HEK293T (cell line): ENCODE data around the gene ZFYVE19.

Source experiments
- CTCF ChIA-PET: fragments of 350-600 bp; formaldehyde crosslinking; extraction: SDS; loops from one replicate; lab custom pipeline; 2021; ENCODE audit warnings: antibody characterized with exemption, inconsistent platforms; lab: Yijun Ruan, JAX
- POLR2A ChIA-PET: fragments of 350-600 bp; formaldehyde crosslinking; extraction: SDS; loops from one replicate; lab custom pipeline; 2020; ENCODE audit warnings: antibody characterized with exemption, inconsistent platforms; lab: Yijun Ruan, JAX
- DNase-seq: peaks from one replicate; pipeline ENCODE4 v3.0.0; 2012; ENCODE audit warnings: mixed read lengths; ENCODE audit errors: extremely low spot score
- ARNT ChIP-seq: fragments of 450-650 bp; IDR thresholded peaks from 2 replicates; pipeline ENCODE4 v1.6.1; 2017; ENCODE audit warnings: mild to moderate bottlenecking
- BHLHE40 ChIP-seq: fragments of 450-650 bp; IDR thresholded peaks from 2 replicates; pipeline ENCODE4 v1.6.1; 2016; ENCODE audit warnings: mild to moderate bottlenecking, moderate library complexity, borderline replicate concordance
- CTBP1 ChIP-seq: fragments of 450-650 bp; IDR thresholded peaks from 2 replicates; pipeline ENCODE4 v1.6.1; 2016; ENCODE audit warnings: borderline replicate concordance
- ELF4 ChIP-seq: fragments of 450-650 bp; IDR thresholded peaks from 2 replicates; pipeline ENCODE4 v1.6.1; 2017; ENCODE audit warnings: antibody characterized with exemption
- FOXA1 ChIP-seq: fragments of 450-650 bp; IDR thresholded peaks from 2 replicates; pipeline ENCODE4 v1.6.1; 2016; ENCODE audit warnings: mild to moderate bottlenecking
- FOXK2 ChIP-seq: fragments of 450-650 bp; IDR thresholded peaks from 2 replicates; pipeline ENCODE4 v1.6.1; 2016; ENCODE audit warnings: mild to moderate bottlenecking
- FOXM1 ChIP-seq: fragments of 450-650 bp; IDR thresholded peaks from 2 replicates; pipeline ENCODE4 v1.6.1; 2017; ENCODE audit warnings: mild to moderate bottlenecking, borderline replicate concordance
- HDGF ChIP-seq: fragments of 450-650 bp; IDR thresholded peaks from 2 replicates; pipeline ENCODE4 v1.6.1; 2017; ENCODE audit warnings: antibody characterized with exemption, borderline replicate concordance
- L3MBTL2 ChIP-seq: fragments of 450-650 bp; conservative IDR thresholded peaks from 2 replicates; pipeline ENCODE4 v1.6.1; 2016; ENCODE audit warnings: mild to moderate bottlenecking
- LEF1 ChIP-seq: fragments of 450-650 bp; IDR thresholded peaks from 2 replicates; pipeline ENCODE4 v1.6.1; 2017; ENCODE audit warnings: mild to moderate bottlenecking, borderline replicate concordance
- NFRKB ChIP-seq: fragments of 450-650 bp; IDR thresholded peaks from 2 replicates; pipeline ENCODE4 v1.6.1; 2016; ENCODE audit warnings: mild to moderate bottlenecking, moderate library complexity
- PKNOX1 ChIP-seq: fragments of 450-650 bp; IDR thresholded peaks from 2 replicates; pipeline ENCODE4 v1.6.1; 2016
- SP1 ChIP-seq: fragments of 450-650 bp; IDR thresholded peaks from 2 replicates; pipeline ENCODE4 v1.6.1; 2017
- SUZ12 ChIP-seq: fragments of 450-650 bp; IDR thresholded peaks from 2 replicates; pipeline ENCODE4 v1.6.1; 2016; ENCODE audit warnings: mild to moderate bottlenecking
- TARDBP ChIP-seq: fragments of 450-650 bp; IDR thresholded peaks from 2 replicates; pipeline ENCODE4 v1.6.1; 2016
- ZNF384 ChIP-seq: fragments of 450-650 bp; IDR thresholded peaks from 2 replicates; pipeline ENCODE4 v1.6.1; 2016

ZFYVE19 gene

GRCh38 chr15:40807888-40808461 is 1.1 kb downstream of the ZFYVE19 start:
- CTCF ChIA-PET = interaction anchor here (0.6 kb wide), 1 partner anchor 50 kb away, joined by 3 read pairs; no protein-coding TSS in a partner anchor
- DNase-seq = no peak
- POLR2A ChIA-PET = interaction anchor here (0.9 to 2.1 kb wide), 11 partner anchors 8 to 113 kb away, joined by 3 to 9 read pairs (median 5); partner anchors contain the start of genes GCHFR, PPP1R14D, RAD51 and VPS18

DNA sequence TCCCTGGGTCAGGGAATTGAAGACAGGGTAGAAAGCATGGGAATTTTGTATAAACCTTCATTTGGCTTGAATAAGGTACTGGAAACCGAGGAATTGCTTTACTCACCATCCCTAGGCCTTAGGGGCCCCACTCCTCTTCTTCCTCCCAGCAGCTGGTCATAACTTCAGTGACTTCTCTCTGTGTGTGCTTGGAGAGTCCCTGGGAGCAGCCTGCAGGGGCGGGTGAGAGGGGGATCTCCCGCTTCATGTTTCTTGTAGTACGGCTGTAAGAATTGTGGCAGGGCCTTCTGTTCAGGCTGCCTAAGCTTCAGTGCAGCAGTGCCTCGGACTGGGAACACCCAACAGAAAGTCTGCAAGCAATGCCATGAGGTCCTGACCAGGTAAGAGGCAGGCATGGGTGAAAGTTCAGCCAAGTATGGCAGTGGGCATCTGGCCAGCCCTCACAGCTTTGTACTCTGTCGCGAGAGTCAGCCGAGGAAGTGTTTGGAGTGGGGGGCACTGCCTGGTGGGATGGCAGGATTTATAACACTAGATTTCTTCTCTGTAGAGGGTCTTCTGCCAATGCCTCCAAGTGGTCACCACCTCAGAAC is 2.1 kb downstream of the ZFYVE19 start:
- no peak for TF ChIP-seq FOXM1
- TF ChIP-seq FOXK2 = no peak
- TF ChIP-seq NFRKB = no peak
- no peak for TF ChIP-seq ZNF384
- TF ChIP-seq ARNT = no peak
- TF ChIP-seq CTBP1 = no peak
- no peak for TF ChIP-seq BHLHE40
- TF ChIP-seq L3MBTL2 = no peak
- TF ChIP-seq SP1 = no peak
- TF ChIP-seq FOXA1 = no peak
- no peak for TF ChIP-seq ELF4
- TF ChIP-seq TARDBP = no peak
- no peak for TF ChIP-seq SUZ12
- TF ChIP-seq LEF1 = no peak
- no peak for TF ChIP-seq PKNOX1
- no peak for TF ChIP-seq HDGF
- POLR2A ChIA-PET = no interaction called here
- no peak for DNase-seq
- CTCF ChIA-PET = interaction anchor here (0.6 kb wide), 2 partner anchors 49 kb away, joined by 3 to 5 read pairs; no protein-coding TSS in a partner anchor

More at GRCh38 chr15:40807888-40808461, 1.1 kb downstream of the ZFYVE19 start:
- no peak for TF ChIP-seq BHLHE40
- 0 out of 2 replicates have a peak, but pooled peaks have one; percentile 25 for TF ChIP-seq L3MBTL2

DNA sequence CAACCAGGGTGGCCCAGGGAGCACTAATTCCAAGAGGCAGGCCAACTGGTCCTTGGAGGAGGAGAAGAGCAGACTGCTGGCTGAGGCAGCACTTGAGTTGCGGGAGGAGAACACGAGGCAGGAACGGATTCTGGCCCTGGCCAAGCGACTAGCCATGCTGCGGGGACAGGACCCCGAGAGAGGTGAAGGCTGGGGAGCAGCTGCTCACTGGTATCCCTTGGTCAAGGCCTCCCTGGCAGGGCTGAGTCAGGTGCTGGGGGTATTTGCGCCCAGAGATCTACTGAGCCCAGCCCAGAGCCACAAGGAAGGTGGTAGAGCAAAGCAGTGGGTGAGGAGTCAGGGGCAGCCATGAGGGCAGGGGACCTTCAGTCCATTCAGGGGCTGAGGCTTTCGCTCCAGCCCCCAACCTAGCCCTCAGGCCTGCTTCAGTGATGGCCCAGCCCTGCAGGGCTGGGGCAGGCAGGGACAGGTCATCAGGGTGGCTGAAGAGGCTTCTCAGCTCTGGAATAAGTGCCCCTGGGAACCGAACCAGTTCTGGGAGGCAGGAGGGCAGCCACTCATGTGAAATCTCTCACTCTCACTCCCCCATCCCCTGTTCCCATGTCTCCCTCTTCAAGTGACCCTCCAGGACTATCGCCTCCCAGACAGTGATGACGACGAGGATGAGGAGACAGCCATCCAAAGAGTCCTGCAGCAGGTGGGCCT is 6.0 kb downstream of the ZFYVE19 start:
- ChIA-PET CTCF (interaction anchor here (0.6 kb wide), 1 partner anchor 11 kb away, joined by 3 read pairs; no protein-coding TSS in a partner anchor), POLR2A (no interaction called here)
- no peak for DNase-seq
- TF ChIP-seq SUZ12 (no peak), L3MBTL2 (no peak), NFRKB (no peak), ELF4 (no peak), FOXK2 (no peak), SP1 (no peak), FOXA1 (no peak), HDGF (no peak), BHLHE40 (no peak), ARNT (no peak)

DNA sequence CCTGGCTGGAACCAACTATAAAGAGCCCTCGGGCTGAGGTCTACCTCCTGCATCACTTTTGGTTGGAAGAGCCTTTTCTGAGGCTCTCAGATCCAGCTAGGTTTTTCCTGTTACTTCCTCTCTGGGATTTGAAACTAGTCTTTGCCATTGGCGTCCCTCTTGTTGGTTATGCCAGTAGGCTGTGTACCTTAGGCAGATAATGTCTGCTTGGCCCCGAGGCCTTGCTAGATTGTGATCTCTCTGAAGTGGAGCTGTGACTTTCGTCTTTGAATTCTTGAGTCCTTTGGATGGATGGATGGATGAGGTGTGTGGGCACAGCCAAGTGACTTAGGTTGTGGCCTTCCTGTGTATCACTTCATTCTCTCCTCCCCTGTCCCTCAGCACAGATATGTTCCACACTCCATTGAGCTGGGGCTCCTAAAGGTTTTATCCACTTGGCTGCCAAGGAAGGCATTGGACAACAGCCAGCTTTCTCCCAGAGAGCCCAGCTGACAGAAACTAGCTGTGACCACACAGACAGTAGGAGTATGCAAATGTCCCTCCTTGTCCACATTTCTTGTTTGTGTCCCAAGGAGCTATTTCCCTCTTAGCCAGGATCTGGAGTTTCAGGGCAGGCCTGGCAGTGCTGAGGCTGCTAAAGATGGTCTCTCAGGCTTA is 8.3 kb downstream of the ZFYVE19 start:
- POLR2A ChIA-PET = interaction anchor here (0.9 kb wide), 1 partner anchor 8 kb away, joined by 5 read pairs; the partner anchor contains the start of genes DNAJC17 and ZFYVE19
- TF ChIP-seq FOXA1 (no peak), PKNOX1 (no peak), ARNT (no peak), ELF4 (no peak), FOXM1 (no peak), ZNF384 (no peak), TARDBP (no peak), BHLHE40 (no peak), SP1 (no peak), FOXK2 (no peak), NFRKB (no peak), LEF1 (no peak), CTBP1 (no peak), HDGF (no peak), L3MBTL2 (no peak), SUZ12 (no peak)
- no peak for DNase-seq
- CTCF ChIA-PET = interaction anchor here (1.0 kb wide), 1 partner anchor 42 kb away, joined by 3 read pairs; no protein-coding TSS in a partner anchor

- ChIA-PET CTCF (interaction anchor here (1.4 kb wide), 1 partner anchor 39 kb away, joined by 3 read pairs; no protein-coding TSS in a partner anchor), POLR2A (no interaction called here)
- TF ChIP-seq ELF4 (no peak), NFRKB (no peak), FOXA1 (no peak)
- DNase-seq = no peak
Measured at GRCh38 chr15:40819048-40819447, 12.2 kb downstream of the ZFYVE19 start.

GRCh38 chr15:40821195-40821594 is 14.3 kb downstream of the ZFYVE19 start:
- no peak for DNase-seq
- POLR2A ChIA-PET = no interaction called here
- CTCF ChIA-PET = no interaction called here
- TF ChIP-seq TARDBP (no peak), FOXA1 (no peak), ELF4 (no peak), NFRKB (no peak)
